Medulla oblongata (tissue), 1 donor: Measurements from ENCODE around the gene PRKCH.
A peak's percentile ranks its signal among the peaks of the same experiment; 100 is the strongest.
"Not testable (repeated sequence)": the region's sequence is repeated elsewhere in the genome, so short reads cannot be mapped to it uniquely, and the experiment has no call there.

Experiments used
- DNase-seq: peaks from one replicate; pipeline ENCODE4 v3.0.0-alpha.2; 2015; ENCODE audit errors: extremely low spot score

Gene PRKCH

GRCh38 chr14:61388976-61389576 lies 67.7 kb downstream of the PRKCH start:
- DNase-seq = no peak

DNA sequence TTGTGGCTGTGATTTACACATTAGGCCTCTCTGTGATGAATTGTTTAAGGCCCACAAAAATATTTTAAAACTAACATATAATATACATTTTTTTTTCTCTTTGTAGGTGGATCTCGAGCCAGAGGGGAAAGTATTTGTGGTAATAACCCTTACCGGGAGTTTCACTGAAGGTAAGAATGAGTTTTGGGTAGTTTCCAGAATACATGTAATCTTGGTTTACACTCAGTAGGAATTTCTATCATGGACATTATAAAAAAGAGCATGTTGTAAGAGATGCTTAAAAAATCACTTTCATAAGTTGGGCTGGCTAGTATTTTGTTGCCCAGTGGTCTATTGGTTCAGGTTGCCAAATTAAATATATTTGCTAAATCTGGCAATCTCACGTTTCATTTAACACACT lies 69.7 kb downstream of the PRKCH start:
- no peak for DNase-seq

- DNase-seq = no peak
Measured at GRCh38 chr14:61392297-61392696, 70.9 kb downstream of the PRKCH start.

GRCh38 chr14:61394542-61394941 lies 73.2 kb downstream of the PRKCH start:
- DNase-seq = no peak

GRCh38 chr14:61395115-61395725 lies 73.8 kb downstream of the PRKCH start:
- DNase-seq = no peak

GRCh38 chr14:61396279-61396678 lies 74.9 kb downstream of the PRKCH start:
- no peak for DNase-seq

- no peak for DNase-seq
Measured at GRCh38 chr14:61396694-61397093, 75.3 kb downstream of the PRKCH start.

DNA sequence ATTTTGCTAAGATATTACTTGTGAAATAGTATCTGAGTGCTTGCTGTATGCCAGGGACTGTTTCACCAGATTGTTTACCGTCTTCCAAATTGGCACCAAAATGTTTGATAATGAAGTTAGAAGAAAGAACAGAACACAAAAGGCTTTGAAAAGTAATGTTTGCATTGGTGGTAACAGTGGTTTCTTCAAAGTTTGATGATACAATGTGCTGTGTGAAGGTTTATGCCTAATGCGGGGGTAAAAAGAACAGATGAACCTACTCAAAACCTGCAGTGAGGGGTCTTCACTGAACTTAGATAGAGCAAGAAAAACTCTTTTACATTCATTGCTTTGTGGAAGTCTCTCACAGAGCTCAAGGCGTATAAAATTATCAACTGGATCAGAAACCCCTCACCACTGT lies 76.2 kb downstream of the PRKCH start:
- DNase-seq = no peak

- no peak for DNase-seq
Measured at GRCh38 chr14:61398221-61398620, 76.8 kb downstream of the PRKCH start.

GRCh38 chr14:61399365-61399764 lies 78.0 kb downstream of the PRKCH start:
- DNase-seq = no peak

DNA sequence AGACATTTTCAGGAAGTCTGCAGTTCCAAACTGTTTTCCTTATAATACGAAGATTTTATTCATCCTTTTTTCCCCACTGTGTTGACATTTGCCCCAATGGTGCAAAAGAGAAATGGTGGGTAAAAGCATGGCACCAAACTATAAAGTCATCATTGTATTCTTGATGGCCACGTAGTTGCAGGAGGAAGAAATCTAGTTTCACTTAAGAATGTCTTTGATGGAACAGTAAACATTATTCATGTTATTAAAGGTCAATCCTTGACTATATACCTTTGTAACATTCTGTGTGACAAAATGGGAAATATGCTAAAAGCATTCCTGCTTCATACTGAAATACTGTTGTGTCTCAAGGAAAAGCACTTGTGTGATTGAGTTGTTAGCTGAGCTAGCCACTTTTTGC lies 80.1 kb downstream of the PRKCH start:
- no peak for DNase-seq

GRCh38 chr14:61403411-61403810 lies 82.0 kb downstream of the PRKCH start:
- DNase-seq = no peak

GRCh38 chr14:61404637-61405036 lies 83.3 kb downstream of the PRKCH start:
- DNase-seq = no peak

- no peak for DNase-seq
Measured at GRCh38 chr14:61406198-61406597, 84.8 kb downstream of the PRKCH start.

DNA sequence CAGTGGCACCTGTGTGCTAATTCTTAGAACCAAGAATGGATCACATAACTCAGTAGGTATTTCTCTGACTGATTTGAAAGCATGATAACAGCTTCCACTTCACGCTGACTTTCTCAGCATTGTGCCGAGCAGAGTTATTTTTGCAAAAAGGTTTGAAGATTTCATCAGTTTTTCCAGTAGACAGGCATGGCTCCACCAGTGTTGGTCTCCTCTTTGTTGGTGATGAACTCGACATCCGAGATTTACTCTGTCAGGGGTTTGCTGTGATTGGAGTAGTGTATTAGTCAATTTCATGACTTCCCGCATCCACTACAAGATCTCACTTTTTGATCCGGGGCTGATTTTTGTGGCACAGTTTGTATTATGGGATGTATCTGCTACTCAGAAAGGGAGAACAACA lies 85.3 kb downstream of the PRKCH start:
- no peak for DNase-seq

DNA sequence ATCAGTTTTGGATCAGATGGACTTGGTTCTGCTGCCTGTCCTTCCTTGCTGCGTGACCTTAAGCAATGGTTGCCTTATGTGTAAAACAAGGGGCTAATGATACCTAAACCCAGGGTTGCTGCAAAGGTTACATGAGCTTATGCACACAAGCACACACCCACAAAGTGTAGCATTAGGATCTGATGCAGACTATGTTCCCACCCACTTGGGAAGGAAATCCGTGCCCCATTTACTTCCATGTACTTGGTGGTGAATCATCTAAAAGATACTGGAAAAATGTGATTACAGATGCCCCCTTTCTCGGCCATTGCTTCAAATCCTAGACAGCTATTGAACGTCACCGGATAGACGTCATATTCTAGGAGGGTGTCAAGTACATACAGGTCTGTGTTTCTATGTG lies 87.1 kb downstream of the PRKCH start:
- no peak for DNase-seq

GRCh38 chr14:61409782-61410181 lies 88.4 kb downstream of the PRKCH start:
- DNase-seq = no peak

- DNase-seq = not testable (repeated sequence)
Measured at GRCh38 chr14:61415934-61416333, 94.6 kb downstream of the PRKCH start.

DNA sequence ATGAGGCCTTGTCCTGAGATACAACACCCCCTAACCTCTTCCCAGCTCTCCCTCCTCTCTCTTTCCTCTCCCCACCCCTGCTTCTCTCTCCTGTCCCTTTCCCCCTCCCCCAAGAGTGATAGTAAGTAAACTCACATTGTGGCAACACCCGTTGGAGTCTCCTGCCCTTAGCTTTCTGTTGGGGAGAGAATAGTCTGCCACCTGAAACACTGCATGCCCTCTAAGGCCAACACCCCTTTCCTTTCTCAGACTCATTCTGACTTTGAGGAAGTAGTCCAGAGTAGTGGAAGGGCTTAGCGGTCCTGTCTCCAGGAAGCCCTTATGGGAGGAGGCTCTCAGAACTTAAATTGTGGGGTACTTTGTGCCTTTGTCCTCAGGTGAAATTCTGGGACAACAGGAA lies 95.2 kb downstream of the PRKCH start:
- DNase-seq = no peak

GRCh38 chr14:61417141-61417540 lies 95.8 kb downstream of the PRKCH start:
- no peak for DNase-seq

GRCh38 chr14:61417883-61418455 lies 96.6 kb downstream of the PRKCH start:
- no peak for DNase-seq

GRCh38 chr14:61418746-61419145 lies 97.4 kb downstream of the PRKCH start:
- peak; percentile 32 for DNase-seq

- DNase-seq = no peak
Measured at GRCh38 chr14:61419201-61419600, 97.8 kb downstream of the PRKCH start.

- peak; percentile 43 for DNase-seq
Measured at GRCh38 chr14:61420326-61420725, 98.9 kb downstream of the PRKCH start.
